NB4 (cell line): Measurements from ENCODE around the gene GALNT18.

ENCODE experiments used
- CTCF ChIP-seq: IDR thresholded peaks from one replicate; pipeline ENCODE4 v1.5.1; 2012; ENCODE audit warnings: low read depth, low read length
- POLR2A ChIP-seq: IDR thresholded peaks from 2 replicates; pipeline ENCODE4 v1.6.1; 2011; ENCODE audit warnings: mild to moderate bottlenecking; ENCODE audit not compliant: insufficient read length; ENCODE audit errors: extremely low read depth

- TF ChIP-seq CTCF (no peak), POLR2A (no peak)
Observed at GRCh38 chr11:11622340-11622706, 518 bp upstream of the GALNT18 start.
